Cardiac muscle cell (in vitro differentiated cells and primary cell): ENCODE results near the gene CPNE5. TPM values are rescaled to one million over a fixed set of nuclear protein-coding genes. Genes with fewer than 3 reads are reported as not detected.

Source experiments
- DNase-seq, 2 donors: peaks; one replicate each; pipeline versions ENCODE4 v3.0.0 to v3.0.0-alpha.2; 2010 to 2017; ENCODE audit warnings: low read depth in 1 of 2, low spot score in 1 of 2
- H3K27ac ChIP-seq: fragments of 200-600 bp; sonication (generic); 2 replicates; pipeline ENCODE4 v1.5.1; 2016
- H3K27me3 ChIP-seq: fragments of 200-600 bp; sonication (generic); 2 replicates; pipeline ENCODE4 v1.6.0; 2016; ENCODE audit warnings: control low read depth
- H3K36me3 ChIP-seq: fragments of 200-600 bp; sonication (generic); 2 replicates; pipeline ENCODE4 v1.5.1; 2016; ENCODE audit warnings: control low read depth
- H3K4me1 ChIP-seq: fragments of 200-600 bp; sonication (generic); 2 replicates; pipeline ENCODE4 v1.8.1; 2017; ENCODE audit warnings: low read depth, mild to moderate bottlenecking, mixed run types
- H3K4me3 ChIP-seq: fragments of 200-600 bp; sonication (generic); 2 replicates; pipeline ENCODE4 v1.5.1; 2016; ENCODE audit warnings: mild to moderate bottlenecking
- H3K9me3 ChIP-seq: fragments of 200-600 bp; sonication (generic); 2 replicates; pipeline ENCODE4 v1.5.1; 2017; ENCODE audit warnings: low read depth, mild to moderate bottlenecking, control low read depth
- CTCF ChIP-seq: IDR thresholded peaks from 2 replicates; pipeline ENCODE4 v1.5.1; 2012; ENCODE audit warnings: low read depth, mild to moderate bottlenecking, low read length
- polyA plus RNA-seq: library from polyadenylated mRNA; unstranded; fragments of >200 nt; fragmentation: Nextera tagmentation; extraction: Ambion mirVana; gene quantifications from 2 replicates; pipeline ENCODE4 v1.2.1, GENCODE V29; 2016
- total RNA-seq: library from RNA; depleted of rRNA; stranded (reverse); fragments of >200 nt; gene quantifications from 2 replicates; pipeline ENCODE4 v1.2.3, GENCODE V29; 2016

Gene CPNE5
- total and polyA plus RNA-seq, 2 experiments from 2014 or later: 51.6 to 52.1 TPM

GRCh38 chr6:36797055-36797454 is 42.2 kb downstream of the CPNE5 start:
- no peak overlapping the region for H3K4me3 ChIP-seq
- peaks cover 7% of the 10 kb centered on the region for H3K4me1 ChIP-seq
- H3K36me3 ChIP-seq: no peaks in the 10 kb centered on the region
- DNase-seq: no peak
- TF ChIP-seq CTCF: no peak
- H3K9me3 ChIP-seq: no peaks in the 10 kb centered on the region
- no peaks in the 10 kb centered on the region for H3K27me3 ChIP-seq
- H3K27ac ChIP-seq: no peak overlapping the region

GRCh38 chr6:36794713-36795065 is 44.6 kb downstream of the CPNE5 start:
- Histone ChIP-seq H3K36me3 (no peaks in the 10 kb centered on the region), H3K27me3 (no peaks in the 10 kb centered on the region), H3K27ac (no peak overlapping the region), H3K9me3 (no peaks in the 10 kb centered on the region), H3K4me3 (no peak overlapping the region), H3K4me1 (peaks cover 7% of the 10 kb centered on the region)
- TF ChIP-seq CTCF: no peak
- DNase-seq: no peak

- Histone ChIP-seq H3K4me3 (no peak overlapping the region), H3K27ac (no peak overlapping the region), H3K4me1 (peaks cover 7% of the 10 kb centered on the region), H3K27me3 (no peaks in the 10 kb centered on the region), H3K36me3 (no peaks in the 10 kb centered on the region), H3K9me3 (no peaks in the 10 kb centered on the region)
- DNase-seq: peak in 1 of 2 donors; percentile 49
- no peak for TF ChIP-seq CTCF
Measured at GRCh38 chr6:36793913-36794712, 45.1 kb downstream of the CPNE5 start.

- no peak overlapping the region for H3K27ac ChIP-seq
- no peak for TF ChIP-seq CTCF
- H3K27me3 ChIP-seq: no peaks in the 10 kb centered on the region
- H3K4me1 ChIP-seq: peaks cover 7% of the 10 kb centered on the region
- no peaks in the 10 kb centered on the region for H3K9me3 ChIP-seq
- no peak overlapping the region for H3K4me3 ChIP-seq
- no peak for DNase-seq
- no peaks in the 10 kb centered on the region for H3K36me3 ChIP-seq
Measured at GRCh38 chr6:36793296-36793912, 45.8 kb downstream of the CPNE5 start.

GRCh38 chr6:36791521-36792135 is 47.6 kb downstream of the CPNE5 start:
- Histone ChIP-seq H3K27ac (no peak overlapping the region), H3K4me3 (no peak overlapping the region), H3K9me3 (no peaks in the 10 kb centered on the region), H3K36me3 (no peaks in the 10 kb centered on the region), H3K27me3 (no peaks in the 10 kb centered on the region), H3K4me1 (peaks cover 7% of the 10 kb centered on the region)
- no peak for DNase-seq
- no peak for TF ChIP-seq CTCF
